WI38 (cell line): ENCODE measurements around the gene NXNL2.

ENCODE experiments used
- H3K4me3 ChIP-seq: 2 replicates; pipeline ENCODE4 v1.5.1; 2011; ENCODE audit warnings: low read depth, mild to moderate bottlenecking, control low read depth, low read length
- CTCF ChIP-seq: IDR thresholded peaks from 2 replicates; pipeline ENCODE4 v1.5.1; 2012; ENCODE audit warnings: low read depth, mild to moderate bottlenecking, control low read depth, low read length

NXNL2 gene

GRCh38 chr9:88533951-88534455 is 975 bp upstream of the NXNL2 start:
- H3K4me3 ChIP-seq = peak overlapping the region; percentile 80
- no peak for TF ChIP-seq CTCF

- peak overlapping the region; percentile 61 for H3K4me3 ChIP-seq
- no peak for TF ChIP-seq CTCF
These were observed 446 bp downstream of the NXNL2 start for GRCh38 chr9:88535226-88536022.

- TF ChIP-seq CTCF = no peak
- H3K4me3 ChIP-seq = peak overlapping the region; percentile 61; the same call in 1 of the 2 replicates
These were observed 996 bp downstream of the NXNL2 start for GRCh38 chr9:88536023-88536324.

GRCh38 chr9:88536951-88537760 is 2.2 kb downstream of the NXNL2 start:
- H3K4me3 ChIP-seq = no peak overlapping the region
- no peak for TF ChIP-seq CTCF

- H3K4me3 ChIP-seq = no peak overlapping the region
- no peak for TF ChIP-seq CTCF
These were observed 2.7 kb downstream of the NXNL2 start for GRCh38 chr9:88537761-88538091.

- TF ChIP-seq CTCF = no peak
- no peak overlapping the region for H3K4me3 ChIP-seq
These were observed 3.5 kb downstream of the NXNL2 start for GRCh38 chr9:88538311-88539085.
